GM21529 (cell line): Measurements from ENCODE around the gene ZNF823.
"Not testable (repeated sequence)": the region's sequence is repeated elsewhere in the genome, so short reads cannot be mapped to it uniquely, and the experiment has no call there.

ENCODE experiments used
- ATAC-seq: cut with Tn5 transposase; IDR thresholded peaks from one replicate; pipeline ENCODE4 v1.9.1; 2021; ENCODE audit not compliant: unreplicated experiment

ZNF823 gene

GRCh38 chr19:11684987-11685675 is 53.6 kb downstream of the ZNF823 start:
- ATAC-seq: no peak

DNA sequence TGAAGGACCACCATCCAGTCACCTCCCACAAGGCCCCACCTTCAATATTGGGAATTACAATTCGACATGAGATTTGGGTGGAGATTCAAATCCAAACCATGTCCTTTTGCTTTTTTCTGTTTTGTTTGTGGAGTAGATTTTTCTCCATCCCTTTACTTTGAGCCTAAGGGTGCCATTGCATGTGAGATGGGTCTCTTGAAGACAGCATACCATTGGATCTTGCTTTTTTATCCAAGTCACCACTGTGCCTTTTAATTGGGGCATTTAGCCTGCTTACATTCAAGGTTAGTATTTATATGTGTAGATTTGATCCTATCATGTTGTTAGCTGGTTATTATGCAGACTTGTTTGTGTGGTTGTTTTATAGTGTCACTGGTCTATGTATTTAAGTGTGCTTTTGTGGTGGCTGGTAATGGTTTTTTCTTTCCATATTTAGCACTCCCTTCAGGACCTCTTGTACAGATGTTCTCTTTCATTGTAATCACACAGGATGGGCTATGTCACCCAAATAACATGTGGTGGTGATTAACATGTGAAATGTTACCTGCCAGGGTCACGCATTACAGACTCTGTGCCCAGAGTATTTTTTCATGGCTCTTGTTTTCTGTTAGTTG is 58.0 kb downstream of the ZNF823 start:
- no peak for ATAC-seq

DNA sequence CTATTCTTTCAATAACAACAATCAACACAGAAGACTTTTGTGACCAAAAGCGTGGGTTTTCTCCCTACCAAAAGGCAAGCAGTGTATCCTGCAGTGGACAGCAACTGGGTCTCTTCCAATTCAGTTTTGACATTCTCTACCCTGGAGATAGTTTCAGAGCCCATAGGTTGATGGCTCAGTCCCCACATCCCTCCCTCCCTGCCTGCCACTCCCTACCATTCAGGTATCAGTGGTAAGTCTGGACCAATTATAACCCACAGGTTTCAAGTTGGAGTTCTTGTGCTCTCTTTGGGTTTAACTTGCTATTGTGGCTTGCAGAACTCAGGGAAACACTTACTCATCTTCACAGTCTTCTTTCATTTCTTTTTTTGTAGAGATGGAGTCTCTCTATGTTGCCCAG is 60.2 kb downstream of the ZNF823 start:
- ATAC-seq: no peak

DNA sequence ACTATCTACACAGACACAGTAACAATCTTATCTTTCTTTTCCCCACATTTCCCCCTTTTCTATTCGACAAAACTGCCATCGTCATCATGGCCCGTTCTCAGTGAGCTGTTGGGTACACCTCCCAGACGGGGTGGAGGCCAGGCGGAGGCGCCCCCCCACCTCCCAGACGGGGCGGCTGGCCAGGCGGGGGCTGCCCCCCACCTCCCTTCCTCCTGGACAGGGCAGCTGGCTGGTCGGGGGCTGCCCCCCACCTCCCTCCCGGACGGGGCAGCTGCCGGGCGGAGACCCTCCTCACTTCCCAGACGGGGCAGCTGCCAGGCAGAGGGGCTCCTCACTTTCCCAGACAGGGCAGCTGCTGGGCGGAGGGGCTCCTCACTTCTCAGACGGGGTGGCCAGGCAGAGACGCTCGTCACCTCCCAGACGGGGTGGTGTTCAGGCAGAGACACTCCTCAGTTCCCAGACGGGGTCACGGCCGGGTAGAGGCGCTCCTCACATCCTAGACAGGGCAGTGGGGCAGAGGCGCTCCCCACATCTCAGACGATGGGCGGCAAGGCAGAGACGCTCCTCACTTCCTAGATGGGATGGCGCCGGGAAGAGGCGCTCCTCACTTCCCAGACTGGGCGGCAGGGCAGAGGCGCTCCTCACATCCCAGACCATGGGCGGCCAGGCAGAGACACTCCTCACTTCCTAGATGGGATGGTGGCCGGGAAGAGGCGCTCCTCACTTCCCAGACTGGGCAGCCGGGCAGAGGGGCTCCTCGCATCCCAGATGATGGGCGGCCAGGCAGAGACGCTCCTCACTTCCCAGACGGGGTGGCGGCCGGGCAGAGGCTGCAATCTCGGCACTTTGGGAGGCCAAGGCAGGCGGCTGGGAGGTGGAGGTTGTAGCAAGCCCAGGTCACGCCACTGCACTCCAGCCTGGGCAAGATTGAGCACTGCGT is 61.8 kb downstream of the ZNF823 start:
- ATAC-seq: not testable (repeated sequence)

GRCh38 chr19:11675569-11675968 is 63.2 kb downstream of the ZNF823 start:
- ATAC-seq: no peak

GRCh38 chr19:11674067-11674492 is 64.7 kb downstream of the ZNF823 start:
- ATAC-seq: no peak

- no peak for ATAC-seq
Observed at GRCh38 chr19:11673608-11674041, 65.1 kb downstream of the ZNF823 start.
